ENCODE measurements around the gene TUSC7.

TUSC7 gene

DNA sequence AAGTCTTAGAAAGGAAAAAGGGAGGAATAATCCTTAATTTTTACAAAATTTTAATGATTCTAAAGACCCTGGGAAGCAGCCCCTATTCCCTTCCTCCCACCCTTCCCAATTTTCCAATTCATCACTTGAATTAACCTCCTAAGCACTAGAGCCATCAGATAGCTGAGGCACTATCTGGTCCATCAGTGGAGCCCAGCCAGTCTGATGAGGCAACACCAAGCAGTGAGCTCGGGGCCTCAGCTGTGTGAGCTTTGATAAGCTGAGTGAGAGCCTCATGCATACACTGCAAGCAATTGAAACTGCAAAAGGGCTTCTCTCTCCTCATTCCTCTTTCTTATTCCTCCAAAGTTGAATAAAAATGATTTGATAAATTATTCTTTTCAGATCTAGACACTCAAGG is 31.9 kb downstream of the TUSC7 start:
- no peaks in the 10 kb centered on the region for H3K36me3 ChIP-seq (ENCODE audit: control insufficient read depth in 2 of 2, insufficient read depth in 1 of 2, low read length in 2 of 2)
- no peaks in the 10 kb centered on the region for H3K9me3 ChIP-seq (ENCODE audit: control insufficient read depth, insufficient read depth, low read depth, low read length)
- no peaks in the 10 kb centered on the region for H3K4me1 ChIP-seq (ENCODE audit: control insufficient read depth, insufficient read depth, low read length)
- no peak overlapping the region for H3K27ac ChIP-seq (ENCODE audit: extremely low read depth, low read depth, low read length)
- TF ChIP-seq ZNF223 (tag by site-specific recombination; IDR thresholded peaks at IDR 0.05) (no peak), YY2 (tag by site-specific recombination; IDR thresholded peaks at IDR 0.05) (no peak), ZNF169 (tag by site-specific recombination; IDR thresholded peaks at IDR 0.05) (no peak), BCL11A (tag by site-specific recombination; IDR thresholded peaks at IDR 0.05; ENCODE audit: low read depth) (no peak), ZBTB11 (tag by site-specific recombination; conservative IDR thresholded peaks at IDR 0.05; ENCODE audit: low read depth) (no peak), ZNF37A (tag by site-specific recombination; IDR thresholded peaks at IDR 0.05) (no peak), ZNF670 (tag by site-specific recombination; IDR thresholded peaks at IDR 0.05; ENCODE audit: low read depth) (no peak), ZNF621 (tag by site-specific recombination; IDR thresholded peaks at IDR 0.05) (no peak), ZNF19 (tag by site-specific recombination; IDR thresholded peaks at IDR 0.05; ENCODE audit: low read depth) (no peak), ZNF514 (tag by site-specific recombination; IDR thresholded peaks at IDR 0.05) (no peak), ZNF274 (IDR thresholded peaks at IDR 0.05; ENCODE audit: low read length) (no peak), ZNF274 (tag by site-specific recombination; IDR thresholded peaks at IDR 0.05; ENCODE audit: borderline replicate concordance) (no peak), PRDM1 (tag by site-specific recombination; IDR thresholded peaks at IDR 0.05) (no peak), PRDM6 (tag by site-specific recombination; IDR thresholded peaks at IDR 0.05) (no peak), RBAK (tag by site-specific recombination; IDR thresholded peaks at IDR 0.05) (no peak), ZFP37 (tag by site-specific recombination; IDR thresholded peaks at IDR 0.05) (no peak), ZNF664 (tag by site-specific recombination; IDR thresholded peaks at IDR 0.05) (no peak), GLIS1 (tag by site-specific recombination; IDR thresholded peaks at IDR 0.05) (no peak)
- TF ChIP-seq, protein P1, sequence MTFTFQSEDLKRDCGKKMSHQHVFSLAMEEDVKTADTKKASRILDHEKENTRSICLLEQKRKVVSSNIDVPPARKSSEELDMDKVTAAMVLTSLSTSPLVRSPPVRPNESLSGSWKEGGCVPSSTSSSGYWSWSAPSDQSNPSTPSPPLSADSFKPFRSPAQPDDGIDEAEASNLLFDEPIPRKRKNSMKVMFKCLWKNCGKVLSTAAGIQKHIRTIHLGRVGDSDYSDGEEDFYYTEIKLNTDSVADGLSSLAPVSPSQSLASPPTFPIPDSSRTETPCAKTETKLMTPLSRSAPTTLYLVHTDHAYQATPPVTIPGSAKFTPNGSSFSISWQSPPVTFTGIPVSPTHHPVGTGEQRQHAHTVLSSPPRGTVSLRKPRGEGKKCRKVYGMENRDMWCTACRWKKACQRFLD (tag by site-specific recombination; IDR thresholded peaks at IDR 0.05): no peak
- POLR2A ChIA-PET: no interaction called here
- CTCF ChIA-PET: no interaction called here
- H3K4me3 ChIP-seq (ENCODE audit: low read depth, low read length): no peak overlapping the region

- ChIA-PET POLR2A (no interaction called here), CTCF (no interaction called here)
- Histone ChIP-seq H3K36me3 (ENCODE audit: control insufficient read depth in 2 of 2, insufficient read depth in 1 of 2, low read length in 2 of 2) (no peaks in the 10 kb centered on the region), H3K4me3 (ENCODE audit: low read depth, low read length) (no peak overlapping the region), H3K9me3 (ENCODE audit: control insufficient read depth, insufficient read depth, low read depth, low read length) (no peaks in the 10 kb centered on the region), H3K27ac (ENCODE audit: extremely low read depth, low read depth, low read length) (no peak overlapping the region), H3K4me1 (ENCODE audit: control insufficient read depth, insufficient read depth, low read length) (no peaks in the 10 kb centered on the region)
- TF ChIP-seq KLF7 (tag by site-specific recombination; IDR thresholded peaks at IDR 0.05; ENCODE audit: borderline replicate concordance) (no peak), ZNF184 (tag by site-specific recombination; IDR thresholded peaks at IDR 0.05) (no peak), GLIS2 (tag by site-specific recombination; IDR thresholded peaks at IDR 0.05) (no peak), ZNF529 (tag by site-specific recombination; IDR thresholded peaks at IDR 0.05; ENCODE audit: insufficient replicate concordance) (no peak), HOXC10 (CRISPR knock-in tag; IDR thresholded peaks at IDR 0.05) (no peak), ATF2 (tag by site-specific recombination; IDR thresholded peaks at IDR 0.05; ENCODE audit: low read depth) (no peak), ZNF302 (tag by site-specific recombination; IDR thresholded peaks at IDR 0.05; ENCODE audit: low read depth) (no peak)
- TF ChIP-seq, protein P2, sequence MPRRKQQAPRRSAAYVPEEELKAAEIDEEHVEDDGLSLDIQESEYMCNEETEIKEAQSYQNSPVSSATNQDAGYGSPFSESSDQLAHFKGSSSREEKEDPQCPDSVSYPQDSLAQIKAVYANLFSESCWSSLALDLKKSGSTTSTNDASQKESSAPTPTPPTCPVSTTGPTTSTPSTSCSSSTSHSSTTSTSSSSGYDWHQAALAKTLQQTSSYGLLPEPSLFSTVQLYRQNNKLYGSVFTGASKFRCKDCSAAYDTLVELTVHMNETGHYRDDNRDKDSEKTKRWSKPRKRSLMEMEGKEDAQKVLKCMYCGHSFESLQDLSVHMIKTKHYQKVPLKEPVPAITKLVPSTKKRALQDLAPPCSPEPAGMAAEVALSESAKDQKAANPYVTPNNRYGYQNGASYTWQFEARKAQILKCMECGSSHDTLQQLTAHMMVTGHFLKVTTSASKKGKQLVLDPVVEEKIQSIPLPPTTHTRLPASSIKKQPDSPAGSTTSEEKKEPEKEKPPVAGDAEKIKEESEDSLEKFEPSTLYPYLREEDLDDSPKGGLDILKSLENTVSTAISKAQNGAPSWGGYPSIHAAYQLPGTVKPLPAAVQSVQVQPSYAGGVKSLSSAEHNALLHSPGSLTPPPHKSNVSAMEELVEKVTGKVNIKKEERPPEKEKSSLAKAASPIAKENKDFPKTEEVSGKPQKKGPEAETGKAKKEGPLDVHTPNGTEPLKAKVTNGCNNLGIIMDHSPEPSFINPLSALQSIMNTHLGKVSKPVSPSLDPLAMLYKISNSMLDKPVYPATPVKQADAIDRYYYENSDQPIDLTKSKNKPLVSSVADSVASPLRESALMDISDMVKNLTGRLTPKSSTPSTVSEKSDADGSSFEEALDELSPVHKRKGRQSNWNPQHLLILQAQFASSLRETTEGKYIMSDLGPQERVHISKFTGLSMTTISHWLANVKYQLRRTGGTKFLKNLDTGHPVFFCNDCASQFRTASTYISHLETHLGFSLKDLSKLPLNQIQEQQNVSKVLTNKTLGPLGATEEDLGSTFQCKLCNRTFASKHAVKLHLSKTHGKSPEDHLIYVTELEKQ (tag by site-specific recombination; IDR thresholded peaks at IDR 0.05; ENCODE audit: borderline replicate concordance): no peak
Observed at GRCh38 chr3:116743062-116743461, 33.5 kb downstream of the TUSC7 start.

Measured in HEK293 (cell line).